PFSK-1 (cell line): ENCODE measurements around the gene ACAA1.

Experiments
- FOXP2 ChIP-seq: optimal IDR thresholded peaks from 2 replicates; pipeline ENCODE3; 2011; ENCODE audit warnings: borderline replicate concordance, control low read depth, inconsistent platforms; ENCODE audit not compliant: insufficient read depth; ENCODE audit errors: extremely low read length, extremely low read depth
- POLR2AphosphoS5 ChIP-seq: IDR thresholded peaks from 2 replicates; pipeline ENCODE4 v1.6.1; 2012; ENCODE audit warnings: low read depth, mild to moderate bottlenecking, control low read depth, low read length, moderate library complexity
- REST ChIP-seq, 2 experiments: IDR thresholded peaks; 2 replicates each; pipeline versions ENCODE4 v1.6.1 to v1.8.0; 2011 to 2012; ENCODE audit warnings: low read depth in 2 of 2, low read length in 2 of 2, control low read depth in 1 of 2, inconsistent platforms in 1 of 2, mild to moderate bottlenecking in 1 of 2, moderate library complexity in 1 of 2; ENCODE audit not compliant: insufficient read depth in 1 of 2
- SIN3A ChIP-seq: IDR thresholded peaks from 2 replicates; pipeline ENCODE4 v1.6.1; 2012; ENCODE audit warnings: mild to moderate bottlenecking, low read length, moderate library complexity, borderline replicate concordance; ENCODE audit not compliant: insufficient read depth
- TAF1 ChIP-seq: IDR thresholded peaks from 2 replicates; pipeline ENCODE4 v1.6.1; 2012; ENCODE audit warnings: low read length, control low read depth, borderline replicate concordance; ENCODE audit not compliant: insufficient read depth

- no peak for TF ChIP-seq REST (IDR thresholded peaks at IDR 0.05; ENCODE audit: insufficient read depth in 1 of 2, low read depth in 2 of 2, low read length in 2 of 2)
- no peak for TF ChIP-seq POLR2AphosphoS5
- no peak for TF ChIP-seq SIN3A
- no peak for TF ChIP-seq FOXP2
- no peak for TF ChIP-seq TAF1
Measured at GRCh38 chr3:38149708-38150107, 12.8 kb upstream of the ACAA1 start.
